Astrocyte (in vitro differentiated cells and primary cell): ENCODE measurements around the gene ADNP2.

Source experiments
- CTCF ChIP-seq: IDR thresholded peaks from 2 replicates; pipeline ENCODE4 v1.5.1; 2011; ENCODE audit warnings: low read depth, mild to moderate bottlenecking, inconsistent platforms, low read length, moderate library complexity; ENCODE audit not compliant: insufficient read depth
- EZH2 ChIP-seq: IDR thresholded peaks from 2 replicates; pipeline ENCODE4 v1.6.1; 2012; ENCODE audit warnings: mild to moderate bottlenecking, low read length, inconsistent platforms; ENCODE audit not compliant: insufficient read depth

GRCh38 chr18:80173060-80173459 lies 64.0 kb downstream of the ADNP2 start:
- TF ChIP-seq EZH2: no peak
- no peak for TF ChIP-seq CTCF
